AG09309 (cell line): ENCODE measurements around the gene F13B.
A peak's percentile ranks its signal among the peaks of the same experiment; 100 is the strongest.
"Not testable (repeated sequence)": the region's sequence is repeated elsewhere in the genome, so short reads cannot be mapped to it uniquely, and the experiment has no call there.

Experiments
- DNase-seq: peaks from one replicate; pipeline ENCODE4 v3.0.0-alpha.2; 2010; ENCODE audit warnings: low read depth
- H3K4me3 ChIP-seq: 2 replicates; pipeline ENCODE4 v1.5.1; 2011; ENCODE audit warnings: mild to moderate bottlenecking, low read depth, low read length, moderate library complexity; ENCODE audit not compliant: control insufficient read depth
- TF ChIP-seq, protein P1 (sequence below): IDR thresholded peaks from 2 replicates; pipeline ENCODE4 v1.5.1; 2011; ENCODE audit warnings: mild to moderate bottlenecking, low read depth, low read length, inconsistent platforms; ENCODE audit not compliant: insufficient read depth, control insufficient read depth; ENCODE audit errors: missing control alignments

F13B gene

DNA sequence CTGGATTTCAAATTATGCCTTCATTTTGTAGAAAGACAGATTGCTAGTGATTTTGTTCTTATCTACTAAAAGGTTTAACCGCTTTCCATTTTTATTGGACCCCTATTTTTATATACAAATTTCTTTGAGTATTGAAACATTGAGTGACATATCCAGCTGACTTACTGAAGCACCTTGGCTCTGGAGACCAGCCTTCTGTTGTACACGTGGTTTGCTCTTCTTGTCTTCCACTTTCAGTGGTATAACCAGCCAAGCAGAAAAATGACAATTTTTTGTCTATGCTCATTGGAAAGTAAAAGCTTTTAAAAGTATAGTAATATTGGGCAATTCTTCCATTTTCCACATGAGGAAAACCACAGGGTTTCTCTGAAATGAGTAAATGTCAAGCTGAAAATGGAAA, 4.4 kb downstream of the F13B start:
- TF ChIP-seq, protein P1, sequence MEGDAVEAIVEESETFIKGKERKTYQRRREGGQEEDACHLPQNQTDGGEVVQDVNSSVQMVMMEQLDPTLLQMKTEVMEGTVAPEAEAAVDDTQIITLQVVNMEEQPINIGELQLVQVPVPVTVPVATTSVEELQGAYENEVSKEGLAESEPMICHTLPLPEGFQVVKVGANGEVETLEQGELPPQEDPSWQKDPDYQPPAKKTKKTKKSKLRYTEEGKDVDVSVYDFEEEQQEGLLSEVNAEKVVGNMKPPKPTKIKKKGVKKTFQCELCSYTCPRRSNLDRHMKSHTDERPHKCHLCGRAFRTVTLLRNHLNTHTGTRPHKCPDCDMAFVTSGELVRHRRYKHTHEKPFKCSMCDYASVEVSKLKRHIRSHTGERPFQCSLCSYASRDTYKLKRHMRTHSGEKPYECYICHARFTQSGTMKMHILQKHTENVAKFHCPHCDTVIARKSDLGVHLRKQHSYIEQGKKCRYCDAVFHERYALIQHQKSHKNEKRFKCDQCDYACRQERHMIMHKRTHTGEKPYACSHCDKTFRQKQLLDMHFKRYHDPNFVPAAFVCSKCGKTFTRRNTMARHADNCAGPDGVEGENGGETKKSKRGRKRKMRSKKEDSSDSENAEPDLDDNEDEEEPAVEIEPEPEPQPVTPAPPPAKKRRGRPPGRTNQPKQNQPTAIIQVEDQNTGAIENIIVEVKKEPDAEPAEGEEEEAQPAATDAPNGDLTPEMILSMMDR = no peak
- no peak for DNase-seq
- no peak overlapping the region for H3K4me3 ChIP-seq

DNA sequence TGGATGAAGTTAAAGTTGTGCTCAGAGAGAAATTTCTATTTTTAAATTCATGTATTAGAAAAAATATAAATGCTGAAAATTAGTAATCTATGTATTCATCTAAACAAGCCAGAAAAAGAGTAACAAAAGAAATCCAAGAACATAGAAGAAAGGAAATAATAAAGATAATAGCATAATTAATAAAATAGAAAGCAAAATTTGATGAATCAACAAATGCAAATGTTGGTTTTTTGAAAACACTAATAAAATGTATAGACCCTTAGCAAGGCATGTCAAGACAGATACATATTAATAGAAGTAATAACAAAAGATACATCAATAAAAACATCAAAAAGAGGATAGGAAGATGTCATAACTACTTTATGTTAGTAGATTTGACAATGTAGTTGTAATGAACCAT, 18.0 kb downstream of the F13B start:
- no peak overlapping the region for H3K4me3 ChIP-seq
- TF ChIP-seq, protein P1 = no peak
- DNase-seq = no peak

DNA sequence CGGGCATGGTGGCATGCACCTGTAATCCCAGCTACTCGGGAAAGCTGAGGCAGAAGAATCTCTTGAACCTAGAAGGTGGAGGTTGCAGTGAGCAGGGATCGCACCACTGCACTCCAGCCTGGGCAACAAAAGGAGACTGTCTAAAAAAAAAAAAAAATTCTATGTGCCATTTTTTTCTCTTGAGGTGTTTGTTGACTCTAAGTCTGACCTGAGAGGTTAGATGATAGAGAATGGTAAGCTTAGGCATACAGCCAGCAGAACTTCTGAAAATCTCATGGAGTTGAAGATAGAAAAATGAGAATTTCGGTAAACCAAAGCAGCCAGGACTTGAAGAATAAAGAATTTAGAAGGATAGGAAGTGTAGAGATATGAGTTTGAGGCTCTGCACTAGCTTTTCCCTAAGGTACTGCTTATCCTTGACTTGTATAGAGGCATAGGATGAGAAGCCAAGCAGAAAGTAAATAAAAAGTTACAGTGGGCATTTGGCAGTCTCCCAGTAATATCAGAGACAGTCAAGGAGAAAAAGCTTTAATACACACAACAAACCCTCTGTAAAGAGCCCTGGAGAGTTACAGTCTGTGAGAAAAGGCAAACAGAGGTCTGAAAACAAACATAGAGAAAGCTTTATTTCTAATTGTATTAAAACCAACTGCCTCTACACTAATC, 24.3 kb downstream of the F13B start:
- no peak overlapping the region for H3K4me3 ChIP-seq
- DNase-seq = no peak
- TF ChIP-seq, protein P1 = no peak

DNA sequence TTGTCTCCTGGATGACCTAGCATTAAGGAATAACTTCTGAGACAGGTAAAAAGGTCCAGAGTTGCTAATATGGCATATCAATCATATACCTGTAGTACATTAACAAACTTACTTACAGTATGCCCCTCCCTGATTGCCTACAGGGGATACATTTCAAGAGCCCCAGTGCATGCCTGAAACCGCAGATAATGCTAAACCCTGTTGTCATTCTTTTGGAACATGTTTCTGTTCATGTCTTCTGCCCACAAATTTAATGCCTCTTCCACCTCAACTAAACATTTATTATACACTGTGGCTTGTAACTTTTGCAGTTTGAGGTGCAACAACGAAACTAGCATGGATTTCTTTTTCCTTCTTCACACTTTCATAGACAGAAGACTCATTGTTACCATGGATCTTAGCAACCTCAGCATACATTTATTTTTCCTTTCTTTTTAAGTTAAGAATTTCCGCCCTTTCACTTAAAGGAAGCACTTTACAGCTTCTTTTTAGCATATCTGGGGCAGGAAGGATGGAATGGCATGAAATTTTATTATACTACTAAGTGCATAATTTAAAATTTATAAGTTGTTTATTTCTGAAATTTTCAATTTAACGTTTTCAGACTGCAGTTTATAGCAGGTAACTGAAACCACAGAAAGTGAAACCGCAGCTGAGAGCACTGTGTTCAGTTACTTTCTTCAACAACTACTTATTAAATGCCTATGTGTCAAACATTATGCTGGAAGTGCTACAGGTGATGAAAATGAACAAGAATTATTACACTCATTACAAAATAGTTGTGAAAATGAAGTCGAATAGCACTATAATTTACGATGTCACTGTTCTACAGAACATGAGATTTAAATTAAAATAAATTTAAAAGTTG, 25.3 kb downstream of the F13B start:
- TF ChIP-seq, protein P1 = no peak
- no peak overlapping the region for H3K4me3 ChIP-seq
- no peak for DNase-seq

DNA sequence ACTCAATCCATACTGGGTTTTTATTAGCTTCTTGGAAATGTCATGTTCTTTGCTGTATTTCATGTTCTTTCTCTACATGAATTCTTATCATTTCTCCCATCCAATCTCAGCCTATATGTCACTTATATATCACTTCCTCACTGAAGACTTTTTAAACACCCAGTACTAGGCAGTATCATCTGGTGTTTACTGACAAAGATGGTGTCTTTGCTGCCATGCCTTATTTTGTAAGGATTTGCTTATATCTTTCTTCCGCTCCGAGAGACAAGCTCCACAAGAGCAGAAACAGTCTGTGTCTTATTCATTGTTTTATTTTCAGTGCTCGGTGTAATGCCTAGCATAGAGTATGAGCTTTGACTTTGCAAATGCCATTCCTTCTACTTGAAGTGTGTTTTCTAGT, 30.2 kb downstream of the F13B start:
- no peak for DNase-seq
- H3K4me3 ChIP-seq = no peak overlapping the region
- TF ChIP-seq, protein P1 = no peak

DNA sequence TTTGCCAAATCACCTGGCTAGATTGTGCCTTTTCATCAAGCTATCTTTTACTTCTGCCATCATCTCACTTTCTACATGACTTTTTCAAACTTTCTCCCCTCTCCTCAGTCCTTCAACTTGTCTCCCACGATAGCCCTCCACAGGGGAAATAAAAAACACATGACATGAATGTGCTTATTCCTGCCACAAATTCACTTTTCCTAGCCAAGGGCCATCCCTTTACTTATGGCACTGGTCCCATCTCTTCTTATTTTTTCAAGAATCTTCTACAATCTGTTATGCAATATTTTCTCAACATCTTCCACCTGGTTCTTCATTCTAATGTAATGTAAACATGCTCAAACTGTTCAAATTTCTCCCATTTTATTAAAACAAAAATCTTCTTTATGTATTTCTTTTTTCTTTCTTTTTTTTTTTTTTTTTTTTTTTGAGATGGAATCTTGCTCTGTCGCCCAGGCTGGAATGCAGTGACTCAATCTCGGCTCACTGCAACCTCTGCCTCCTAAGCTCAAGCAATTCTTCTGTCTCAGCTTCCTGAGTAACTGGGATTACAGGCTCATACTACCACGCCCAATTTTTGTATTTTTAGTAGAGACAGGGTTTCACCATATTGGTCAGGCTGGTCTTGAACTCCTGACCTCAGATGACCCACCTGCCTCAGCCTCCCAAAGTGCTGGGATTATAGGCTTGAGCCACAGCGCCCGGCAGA, 32.3 kb downstream of the F13B start:
- peak; percentile 20 for DNase-seq
- not testable (repeated sequence) for H3K4me3 ChIP-seq

DNA sequence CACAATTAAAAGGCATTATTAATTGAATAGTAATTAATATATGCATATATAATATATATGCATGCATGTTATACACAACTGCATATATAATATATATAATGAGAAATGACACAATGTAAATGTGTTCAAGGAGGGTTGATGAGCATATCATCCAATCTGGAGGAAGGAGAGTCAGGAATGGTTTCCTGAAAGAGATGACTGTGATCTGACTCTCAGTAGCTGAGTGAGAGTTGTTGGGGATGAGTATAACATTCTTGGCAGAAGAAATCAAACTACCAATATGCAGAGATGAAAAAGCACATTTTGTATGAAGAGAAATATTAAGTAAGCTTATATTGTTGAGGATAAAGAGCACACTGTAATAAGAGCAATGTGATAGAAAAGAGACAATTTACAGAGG, 37.3 kb downstream of the F13B start:
- TF ChIP-seq, protein P1 = no peak
- H3K4me3 ChIP-seq = no peak overlapping the region
- DNase-seq = no peak
